Measurements from ENCODE around the gene RBM33. TPM values are rescaled to one million over a fixed set of nuclear protein-coding genes. Genes with fewer than 3 reads are reported as not detected.

RBM33 gene
- total RNA-seq, 1 donor from 2014 or later, result 73.2 TPM

- Mint-ChIP-seq H3K4me3 (no peak overlapping the region), H3K4me1 (peaks cover 14% of the 10 kb centered on the region), H3K27me3 (ENCODE audit: low read depth) (no peaks in the 10 kb centered on the region), H3K9me3 (peaks cover 3% of the 10 kb centered on the region), H3K36me3 (ENCODE audit: low read depth) (peaks cover 24% of the 10 kb centered on the region), H3K27ac (ENCODE audit: unreplicated experiment) (no peak overlapping the region)
- TF ChIP-seq CTCF (conservative IDR thresholded peaks at IDR 0.05), result no peak
- no peak for DNase-seq (ENCODE audit: low read depth, low spot score)
Measured at GRCh38 chr7:155662343-155663043, 18.0 kb downstream of the RBM33 start.

- Mint-ChIP-seq H3K36me3 (ENCODE audit: low read depth) (peaks cover 21% of the 10 kb centered on the region), H3K27me3 (ENCODE audit: low read depth) (no peaks in the 10 kb centered on the region), H3K27ac (ENCODE audit: unreplicated experiment) (no peak overlapping the region), H3K4me1 (peaks cover 17% of the 10 kb centered on the region), H3K9me3 (peaks cover 3% of the 10 kb centered on the region), H3K4me3 (no peak overlapping the region)
- no peak for DNase-seq (ENCODE audit: low read depth, low spot score)
- no peak for TF ChIP-seq CTCF (conservative IDR thresholded peaks at IDR 0.05)
Measured at GRCh38 chr7:155663937-155664336, 19.5 kb downstream of the RBM33 start.

GRCh38 chr7:155665079-155665956, 20.9 kb downstream of the RBM33 start:
- Mint-ChIP-seq H3K27me3 (ENCODE audit: low read depth) (no peaks in the 10 kb centered on the region), H3K9me3 (no peaks in the 10 kb centered on the region), H3K36me3 (ENCODE audit: low read depth) (peaks cover 15% of the 10 kb centered on the region), H3K4me3 (no peak overlapping the region), H3K27ac (ENCODE audit: unreplicated experiment) (no peak overlapping the region), H3K4me1 (peaks cover 25% of the 10 kb centered on the region)
- no peak for DNase-seq (ENCODE audit: low read depth, low spot score)
- no peak for TF ChIP-seq CTCF (conservative IDR thresholded peaks at IDR 0.05)

- Mint-ChIP-seq H3K36me3 (ENCODE audit: low read depth) (peaks cover 10% of the 10 kb centered on the region), H3K4me3 (no peak overlapping the region), H3K27ac (ENCODE audit: unreplicated experiment) (no peak overlapping the region), H3K4me1 (peaks cover 26% of the 10 kb centered on the region), H3K9me3 (no peaks in the 10 kb centered on the region), H3K27me3 (ENCODE audit: low read depth) (no peaks in the 10 kb centered on the region)
- no peak for DNase-seq (ENCODE audit: low read depth, low spot score)
- no peak for TF ChIP-seq CTCF (conservative IDR thresholded peaks at IDR 0.05)
Measured at GRCh38 chr7:155665957-155666287, 21.5 kb downstream of the RBM33 start.

- Mint-ChIP-seq H3K4me3 (no peak overlapping the region), H3K36me3 (ENCODE audit: low read depth) (peaks cover 3% of the 10 kb centered on the region), H3K27me3 (ENCODE audit: low read depth) (no peaks in the 10 kb centered on the region), H3K4me1 (peaks cover 19% of the 10 kb centered on the region), H3K27ac (ENCODE audit: unreplicated experiment) (no peak overlapping the region), H3K9me3 (no peaks in the 10 kb centered on the region)
- no peak for TF ChIP-seq CTCF (conservative IDR thresholded peaks at IDR 0.05)
- DNase-seq (ENCODE audit: low read depth, low spot score), result no peak
Measured at GRCh38 chr7:155667241-155667829, 22.9 kb downstream of the RBM33 start.

Data from neural crest cell (in vitro differentiated cells).